HG02884 (cell line): ENCODE measurements around the gene CEP70.
A peak's percentile ranks its signal among the peaks of the same experiment; 100 is the strongest.
"Not testable (repeated sequence)": the region's sequence is repeated elsewhere in the genome, so short reads cannot be mapped to it uniquely, and the experiment has no call there.

Source experiments
- ATAC-seq: cut with Tn5 transposase; IDR thresholded peaks from one replicate; pipeline ENCODE4 v1.9.1; 2021; ENCODE audit warnings: mild to moderate bottlenecking, moderate library complexity; ENCODE audit not compliant: unreplicated experiment

Gene CEP70

GRCh38 chr3:138521445-138521844 is 72.6 kb downstream of the CEP70 start:
- ATAC-seq, result not testable (repeated sequence)

GRCh38 chr3:138513090-138513843 is 80.8 kb downstream of the CEP70 start:
- peak; percentile 97 for ATAC-seq

- ATAC-seq, result no peak
Observed at GRCh38 chr3:138511945-138512344, 82.1 kb downstream of the CEP70 start.

- no peak for ATAC-seq
Observed at GRCh38 chr3:138509586-138509985, 84.5 kb downstream of the CEP70 start.

- no peak for ATAC-seq
Observed at GRCh38 chr3:138507524-138507923, 86.5 kb downstream of the CEP70 start.

- no peak for ATAC-seq
Observed at GRCh38 chr3:138498991-138499390, 95.1 kb downstream of the CEP70 start.

- ATAC-seq, result no peak
Observed at GRCh38 chr3:138497851-138498250, 96.2 kb downstream of the CEP70 start.

GRCh38 chr3:138497021-138497420 is 97.0 kb downstream of the CEP70 start:
- ATAC-seq, result no peak

- ATAC-seq, result no peak
Observed at GRCh38 chr3:138496436-138496835, 97.6 kb downstream of the CEP70 start.

- ATAC-seq, result not testable (repeated sequence)
Observed at GRCh38 chr3:138495638-138496037, 98.4 kb downstream of the CEP70 start.

- ATAC-seq, result no peak
Observed at GRCh38 chr3:138494607-138494929, 99.5 kb downstream of the CEP70 start.

- ATAC-seq, result no peak
Observed at GRCh38 chr3:138493804-138494606, 100.1 kb downstream of the CEP70 start.

GRCh38 chr3:138492980-138493675 is 100.9 kb downstream of the CEP70 start:
- no peak for ATAC-seq

GRCh38 chr3:138491971-138492370 is 102.1 kb downstream of the CEP70 start:
- ATAC-seq, result no peak

- ATAC-seq, result not testable (repeated sequence)
Observed at GRCh38 chr3:138486580-138486979, 107.5 kb downstream of the CEP70 start.

- ATAC-seq, result not testable (repeated sequence)
Observed at GRCh38 chr3:138484672-138485071, 109.4 kb downstream of the CEP70 start.

- ATAC-seq, result no peak
Observed at GRCh38 chr3:138479438-138479863, 114.6 kb downstream of the CEP70 start.

GRCh38 chr3:138477801-138478200 is 116.3 kb downstream of the CEP70 start:
- no peak for ATAC-seq

GRCh38 chr3:138477120-138477519 is 116.9 kb downstream of the CEP70 start:
- ATAC-seq, result no peak

GRCh38 chr3:138476526-138476925 is 117.5 kb downstream of the CEP70 start:
- no peak for ATAC-seq

- ATAC-seq, result no peak
Observed at GRCh38 chr3:138474163-138474562, 119.9 kb downstream of the CEP70 start.

GRCh38 chr3:138473391-138473790 is 120.7 kb downstream of the CEP70 start:
- ATAC-seq, result no peak
